ENCODE data around the gene ATP8A2. TPM values are rescaled to one million over a fixed set of nuclear protein-coding genes. Genes with fewer than 3 reads are reported as not detected.

The ATP8A2 gene
- total RNA-seq, 2 experiments from 2014 or later: 0.22 to 0.24 TPM

GRCh38 chr13:25733001-25733491 lies 361.3 kb downstream of the ATP8A2 start:
- intact Hi-C loops (cut with micrococcal nuclease): no loop called here
- CTCF ChIA-PET: no interaction called here
- Mint-ChIP-seq H3K27ac (no peak overlapping the region), H3K4me1 (ENCODE audit: low read depth) (peaks cover 13% of the 10 kb centered on the region), H3K27me3 (ENCODE audit: low read depth) (peaks cover 2% of the 10 kb centered on the region), H3K36me3 (ENCODE audit: low read depth) (no peaks in the 10 kb centered on the region), H3K4me3 (no peak overlapping the region), H3K9me3 (no peaks in the 10 kb centered on the region)
- DNase-seq: no peak

GRCh38 chr13:25733696-25734435 lies 362.1 kb downstream of the ATP8A2 start:
- H3K27me3 Mint-ChIP-seq (ENCODE audit: low read depth): peaks cover 2% of the 10 kb centered on the region
- no peak for DNase-seq
- peaks cover 21% of the 10 kb centered on the region for H3K4me1 Mint-ChIP-seq (ENCODE audit: low read depth)
- H3K27ac Mint-ChIP-seq: no peak overlapping the region
- CTCF ChIA-PET: no interaction called here
- no peak overlapping the region for H3K4me3 Mint-ChIP-seq
- no peaks in the 10 kb centered on the region for H3K36me3 Mint-ChIP-seq (ENCODE audit: low read depth)
- H3K9me3 Mint-ChIP-seq: no peaks in the 10 kb centered on the region
- intact Hi-C loops (cut with micrococcal nuclease): no loop called here

DNA sequence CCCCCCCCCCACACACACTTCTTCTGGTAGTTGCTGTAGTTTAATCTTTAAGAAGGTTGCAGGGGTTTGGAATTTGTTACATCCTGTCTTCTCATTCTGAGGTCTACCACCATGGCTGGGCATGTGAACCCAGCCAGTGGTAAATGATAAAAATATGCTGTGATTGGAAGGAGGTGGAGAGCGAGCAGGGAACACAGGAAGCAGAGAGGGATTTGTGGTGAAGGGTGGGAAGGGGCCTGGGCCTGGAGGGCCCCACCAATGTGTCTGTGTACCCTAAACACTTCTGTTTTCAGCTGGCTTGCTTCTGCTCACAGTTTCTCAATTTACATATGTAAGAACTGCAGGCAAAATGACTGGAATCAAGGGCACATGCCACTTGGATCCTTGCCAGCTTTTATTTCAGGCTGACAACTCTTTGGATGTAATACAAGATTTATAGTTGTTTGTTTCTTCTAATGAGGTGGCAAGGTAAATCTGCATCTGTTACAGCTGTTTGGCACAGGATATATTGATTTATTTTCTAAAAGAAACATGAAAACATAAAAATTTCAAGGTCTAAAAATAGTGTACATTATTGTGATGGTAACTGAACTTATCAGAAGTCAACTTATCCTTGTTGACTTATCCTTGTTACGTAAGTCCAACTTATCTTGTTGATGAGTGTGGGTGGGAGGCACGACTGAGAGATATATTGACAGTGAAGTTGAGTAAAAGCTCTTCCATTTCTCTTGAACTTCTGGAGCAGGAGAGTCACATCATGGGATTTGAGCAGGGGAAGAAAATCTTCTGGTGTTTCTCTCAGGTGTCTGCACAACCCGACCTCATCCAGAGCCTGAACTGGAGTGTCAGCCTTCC lies 366.8 kb downstream of the ATP8A2 start:
- Mint-ChIP-seq H3K4me3 (no peak overlapping the region), H3K36me3 (ENCODE audit: low read depth) (no peaks in the 10 kb centered on the region), H3K9me3 (no peaks in the 10 kb centered on the region), H3K27ac (peak overlapping the region; percentile 3), H3K27me3 (ENCODE audit: low read depth) (no peaks in the 10 kb centered on the region), H3K4me1 (ENCODE audit: low read depth) (peaks cover 21% of the 10 kb centered on the region)
- peak; percentile 10 for DNase-seq
- CTCF ChIA-PET: interaction anchor here (0.6 kb wide), 1 partner anchor 147 kb away, joined by 3 read pairs; no protein-coding TSS in a partner anchor
- intact Hi-C loops (cut with micrococcal nuclease): no loop called here

DNA sequence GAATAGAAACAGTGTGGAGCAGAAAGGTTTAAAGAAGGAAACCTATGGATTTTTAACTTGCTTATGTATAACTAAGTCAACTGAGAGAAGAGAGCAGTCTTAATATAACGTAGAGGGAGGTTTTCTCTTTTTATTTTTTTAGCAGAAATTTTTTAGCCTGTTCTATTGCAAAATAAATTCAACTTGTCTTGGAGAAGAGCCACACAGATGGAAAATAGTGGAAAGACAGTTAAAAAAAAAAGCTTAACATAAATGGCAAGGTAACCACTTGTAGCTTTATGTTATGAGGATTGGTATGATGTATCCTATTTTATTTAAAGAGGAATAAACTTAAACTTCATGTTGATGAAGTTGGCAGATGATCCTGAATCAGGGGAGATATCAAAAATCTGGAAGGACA lies 367.6 kb downstream of the ATP8A2 start:
- Mint-ChIP-seq H3K27ac (no peak overlapping the region), H3K36me3 (ENCODE audit: low read depth) (no peaks in the 10 kb centered on the region), H3K9me3 (no peaks in the 10 kb centered on the region), H3K4me3 (no peak overlapping the region), H3K4me1 (ENCODE audit: low read depth) (peaks cover 15% of the 10 kb centered on the region), H3K27me3 (ENCODE audit: low read depth) (no peaks in the 10 kb centered on the region)
- intact Hi-C loops (cut with micrococcal nuclease): no loop called here
- DNase-seq: no peak
- CTCF ChIA-PET: interaction anchor here (0.5 kb wide), 1 partner anchor 1658 kb away, joined by 3 read pairs; no protein-coding TSS in a partner anchor

- Mint-ChIP-seq H3K4me3 (no peak overlapping the region), H3K9me3 (no peaks in the 10 kb centered on the region), H3K4me1 (ENCODE audit: low read depth) (peaks cover 13% of the 10 kb centered on the region), H3K27me3 (ENCODE audit: low read depth) (no peaks in the 10 kb centered on the region), H3K36me3 (ENCODE audit: low read depth) (no peaks in the 10 kb centered on the region), H3K27ac (no peak overlapping the region)
- CTCF ChIA-PET: no interaction called here
- intact Hi-C loops (cut with micrococcal nuclease): loop anchor here (10.0 kb wide), 1 partner anchor 167 kb away; no protein-coding TSS in a partner anchor
- no peak for DNase-seq
Observed at GRCh38 chr13:25741796-25742195, 370.0 kb downstream of the ATP8A2 start.

GRCh38 chr13:25742220-25742619 lies 370.4 kb downstream of the ATP8A2 start:
- Mint-ChIP-seq H3K27me3 (ENCODE audit: low read depth) (no peaks in the 10 kb centered on the region), H3K4me1 (ENCODE audit: low read depth) (peaks cover 11% of the 10 kb centered on the region), H3K27ac (no peak overlapping the region), H3K4me3 (no peak overlapping the region), H3K9me3 (no peaks in the 10 kb centered on the region), H3K36me3 (ENCODE audit: low read depth) (no peaks in the 10 kb centered on the region)
- intact Hi-C loops (cut with micrococcal nuclease): loop anchor here (10.0 kb wide), 1 partner anchor 167 kb away; no protein-coding TSS in a partner anchor
- no peak for DNase-seq
- CTCF ChIA-PET: no interaction called here

GRCh38 chr13:25743421-25743820 lies 371.6 kb downstream of the ATP8A2 start:
- Mint-ChIP-seq H3K4me1 (ENCODE audit: low read depth) (peaks cover 4% of the 10 kb centered on the region), H3K9me3 (no peaks in the 10 kb centered on the region), H3K4me3 (no peak overlapping the region), H3K36me3 (ENCODE audit: low read depth) (no peaks in the 10 kb centered on the region), H3K27me3 (ENCODE audit: low read depth) (no peaks in the 10 kb centered on the region), H3K27ac (no peak overlapping the region)
- CTCF ChIA-PET: no interaction called here
- DNase-seq: no peak
- intact Hi-C loops (cut with micrococcal nuclease): loop anchor here (10.0 kb wide), 1 partner anchor 169 kb away; no protein-coding TSS in a partner anchor

DNA sequence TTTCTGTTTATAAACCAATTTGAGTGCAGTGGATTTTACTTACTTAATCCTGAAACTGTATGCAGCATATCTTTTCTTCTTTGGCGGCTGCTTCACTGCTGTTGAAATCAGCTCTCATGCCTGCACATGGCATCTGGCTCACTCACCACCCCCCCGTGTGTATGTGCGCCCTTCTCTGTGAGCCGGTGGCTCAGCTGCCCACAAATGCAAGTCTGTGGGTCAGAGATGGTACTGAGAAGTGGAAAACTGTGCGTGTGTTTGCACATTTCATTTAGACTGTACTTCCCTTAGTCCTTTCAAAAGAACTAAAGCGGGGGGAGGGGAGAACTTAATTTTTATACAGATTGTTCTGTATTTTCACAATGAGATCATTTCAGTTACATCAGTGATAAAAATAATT lies 372.4 kb downstream of the ATP8A2 start:
- DNase-seq: no peak
- Mint-ChIP-seq H3K36me3 (ENCODE audit: low read depth) (no peaks in the 10 kb centered on the region), H3K4me3 (no peak overlapping the region), H3K4me1 (ENCODE audit: low read depth) (no peaks in the 10 kb centered on the region), H3K27ac (no peak overlapping the region), H3K27me3 (ENCODE audit: low read depth) (no peaks in the 10 kb centered on the region), H3K9me3 (no peaks in the 10 kb centered on the region)
- CTCF ChIA-PET: no interaction called here
- intact Hi-C loops (cut with micrococcal nuclease): loop anchor here (10.0 kb wide), 1 partner anchor 169 kb away; no protein-coding TSS in a partner anchor

DNA sequence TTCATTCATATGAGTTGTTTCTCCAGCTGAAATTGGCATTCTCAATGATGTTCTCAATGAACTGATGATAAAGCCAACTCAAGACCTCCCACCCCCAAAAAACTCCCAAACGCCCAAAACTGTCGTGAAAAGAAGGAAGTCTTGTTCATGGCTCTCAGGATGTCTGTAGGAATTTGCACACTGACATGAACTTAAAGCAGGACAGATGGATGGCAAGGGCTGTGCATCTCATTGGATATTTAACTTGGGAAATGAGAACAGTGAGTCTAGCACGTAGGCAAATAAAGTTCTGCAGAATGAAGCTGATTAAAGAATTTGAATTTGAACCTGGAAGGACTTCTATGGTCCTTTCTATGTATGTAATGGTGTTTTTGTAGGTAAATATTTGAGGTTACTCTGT lies 374.4 kb downstream of the ATP8A2 start:
- H3K4me1 Mint-ChIP-seq (ENCODE audit: low read depth): no peaks in the 10 kb centered on the region
- H3K27me3 Mint-ChIP-seq (ENCODE audit: low read depth): no peaks in the 10 kb centered on the region
- no peaks in the 10 kb centered on the region for H3K9me3 Mint-ChIP-seq
- intact Hi-C loops (cut with micrococcal nuclease): loop anchor here (10.0 kb wide), 1 partner anchor 171 kb away; no protein-coding TSS in a partner anchor
- H3K4me3 Mint-ChIP-seq: no peak overlapping the region
- H3K27ac Mint-ChIP-seq: no peak overlapping the region
- no peak for DNase-seq
- H3K36me3 Mint-ChIP-seq (ENCODE audit: low read depth): no peaks in the 10 kb centered on the region
- CTCF ChIA-PET: no interaction called here

DNA sequence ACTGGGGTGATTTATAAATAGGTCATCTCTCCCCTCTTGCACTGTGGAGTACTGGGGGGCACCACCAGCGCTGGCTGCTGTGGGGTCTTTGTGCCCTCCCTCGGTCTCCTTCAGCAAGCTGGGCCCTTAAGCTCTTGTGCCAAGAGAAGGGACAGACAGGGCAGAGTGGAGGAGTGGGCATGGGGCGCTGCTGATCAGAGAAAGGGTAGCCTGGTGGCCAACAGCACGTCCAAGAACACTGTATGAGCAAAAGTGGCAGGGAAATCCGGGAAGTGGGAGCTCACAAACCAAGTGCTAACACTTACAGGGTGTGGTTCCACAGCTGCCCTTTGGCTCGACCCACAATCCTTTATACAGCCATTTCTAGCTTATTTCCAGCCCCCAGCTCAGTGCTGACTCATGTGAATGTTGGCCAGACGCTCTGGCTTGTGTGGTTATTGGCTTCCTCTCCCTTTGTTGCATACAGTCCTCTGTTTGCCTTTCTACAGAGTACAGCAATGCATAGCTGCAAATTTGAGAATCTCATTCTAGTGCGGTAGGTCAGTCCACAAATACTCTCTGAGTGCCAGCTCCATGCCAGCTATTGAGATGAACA lies 381.3 kb downstream of the ATP8A2 start:
- H3K4me3 Mint-ChIP-seq: no peak overlapping the region
- H3K27ac Mint-ChIP-seq: no peak overlapping the region
- no peak for DNase-seq
- H3K4me1 Mint-ChIP-seq (ENCODE audit: low read depth): peaks cover 3% of the 10 kb centered on the region
- H3K9me3 Mint-ChIP-seq: no peaks in the 10 kb centered on the region
- intact Hi-C loops (cut with micrococcal nuclease): no loop called here
- H3K27me3 Mint-ChIP-seq (ENCODE audit: low read depth): no peaks in the 10 kb centered on the region
- CTCF ChIA-PET: no interaction called here
- no peaks in the 10 kb centered on the region for H3K36me3 Mint-ChIP-seq (ENCODE audit: low read depth)

- H3K27me3 Mint-ChIP-seq (ENCODE audit: low read depth): no peaks in the 10 kb centered on the region
- no peak overlapping the region for H3K4me3 Mint-ChIP-seq
- H3K4me1 Mint-ChIP-seq (ENCODE audit: low read depth): peaks cover 3% of the 10 kb centered on the region
- H3K9me3 Mint-ChIP-seq: no peaks in the 10 kb centered on the region
- H3K27ac Mint-ChIP-seq: no peak overlapping the region
- intact Hi-C loops (cut with micrococcal nuclease): no loop called here
- no peaks in the 10 kb centered on the region for H3K36me3 Mint-ChIP-seq (ENCODE audit: low read depth)
- CTCF ChIA-PET: interaction anchor here (0.5 to 1.4 kb wide), 2 partner anchors 115 to 180 kb away, joined by 4 read pairs; no protein-coding TSS in a partner anchor
- no peak for DNase-seq
Observed at GRCh38 chr13:25753976-25754375, 382.2 kb downstream of the ATP8A2 start.

DNA sequence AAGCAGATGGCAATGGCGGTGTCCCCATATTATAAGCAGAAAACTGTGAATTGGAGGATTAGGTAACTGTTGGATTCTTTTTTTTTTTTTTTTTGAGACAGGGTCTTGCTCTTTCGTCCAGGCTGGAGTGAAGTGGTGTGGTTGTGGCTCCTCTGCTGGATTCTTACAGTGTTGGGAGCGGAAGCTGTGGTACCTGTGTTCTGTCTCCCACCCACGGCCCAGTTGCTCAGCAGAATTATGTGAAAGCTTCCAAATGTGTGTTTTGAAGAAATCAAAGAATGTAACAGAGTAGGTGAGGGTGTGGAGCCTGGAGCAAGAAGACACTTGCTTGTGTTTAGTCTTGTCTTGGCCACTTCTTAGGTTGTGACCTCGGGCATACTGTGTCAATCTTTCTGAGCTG lies 384.5 kb downstream of the ATP8A2 start:
- intact Hi-C loops (cut with micrococcal nuclease): no loop called here

More for the DNA sequence above, 384.5 kb downstream of the ATP8A2 start:
- peaks cover 3% of the 10 kb centered on the region for H3K4me1 Mint-ChIP-seq (ENCODE audit: low read depth)
- H3K27ac Mint-ChIP-seq: no peak overlapping the region
- H3K4me3 Mint-ChIP-seq: no peak overlapping the region
- CTCF ChIA-PET: interaction anchor here (0.6 kb wide), 1 partner anchor 9 kb away, joined by 3 read pairs; no protein-coding TSS in a partner anchor
- no peaks in the 10 kb centered on the region for H3K36me3 Mint-ChIP-seq (ENCODE audit: low read depth)
- H3K9me3 Mint-ChIP-seq: no peaks in the 10 kb centered on the region
- no peak for DNase-seq
- H3K27me3 Mint-ChIP-seq (ENCODE audit: low read depth): no peaks in the 10 kb centered on the region

All from activated naive CD4-positive, alpha-beta T cell treated with anti-CD3 and anti-CD28 coated beads for 36 hours (primary cell).